ENCODE data around the gene TM4SF18. TPM values are rescaled to one million over a fixed set of nuclear protein-coding genes. Genes with fewer than 3 reads are reported as not detected.

Gene TM4SF18
- total RNA-seq, 2 donors from 2014 or later: not detected

DNA sequence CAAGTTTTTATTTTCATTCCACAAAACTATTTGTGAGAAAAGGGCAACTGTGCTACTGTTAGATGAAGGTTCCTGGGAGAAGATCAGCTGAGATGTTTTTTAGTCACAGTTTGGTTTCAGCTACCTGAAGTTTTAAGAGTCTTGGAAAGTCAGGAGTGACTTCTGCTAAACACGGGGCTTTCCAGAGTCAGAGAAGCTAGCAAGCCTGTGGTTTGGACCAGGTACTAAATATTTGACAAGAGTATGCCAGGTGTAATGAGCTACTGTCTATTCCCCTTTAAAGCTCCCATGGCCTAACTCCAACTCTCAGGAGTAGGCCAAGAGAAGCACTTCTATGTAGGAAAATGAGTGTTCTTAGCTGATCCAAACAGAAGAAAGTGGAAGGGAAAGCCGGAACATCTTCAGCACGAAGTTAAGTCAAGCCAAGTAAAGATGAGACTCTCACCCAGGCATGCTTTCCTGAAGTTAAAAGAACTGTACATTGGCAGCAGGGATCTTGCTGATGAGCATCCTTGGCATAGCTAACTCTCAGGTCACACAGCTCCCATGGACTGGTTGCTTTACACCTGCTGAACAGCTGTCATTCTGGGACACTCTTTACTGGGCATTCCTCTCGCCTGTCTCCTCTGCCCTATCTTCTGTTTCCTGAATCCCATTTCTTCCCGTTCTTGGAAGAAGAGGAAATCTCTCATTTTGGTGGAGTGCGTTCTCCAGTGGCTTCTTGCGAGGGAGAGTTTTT, 22.5 kb downstream of the TM4SF18 start:
- DNase-seq: no peak
- Mint-ChIP-seq H3K4me3 (no peak overlapping the region), H3K27ac (no peak overlapping the region), H3K36me3 (ENCODE audit: insufficient read depth in 2 of 2) (peaks cover 0 to 2% of the 10 kb centered on the region in 2 donors), H3K9me3 (no peaks in the 10 kb centered on the region), H3K4me1 (ENCODE audit: low read depth) (no peaks in the 10 kb centered on the region), H3K27me3 (ENCODE audit: low read depth) (peaks cover 33% of the 10 kb centered on the region)
- no peak for ATAC-seq (replicated peaks in 1 of 2)

DNA sequence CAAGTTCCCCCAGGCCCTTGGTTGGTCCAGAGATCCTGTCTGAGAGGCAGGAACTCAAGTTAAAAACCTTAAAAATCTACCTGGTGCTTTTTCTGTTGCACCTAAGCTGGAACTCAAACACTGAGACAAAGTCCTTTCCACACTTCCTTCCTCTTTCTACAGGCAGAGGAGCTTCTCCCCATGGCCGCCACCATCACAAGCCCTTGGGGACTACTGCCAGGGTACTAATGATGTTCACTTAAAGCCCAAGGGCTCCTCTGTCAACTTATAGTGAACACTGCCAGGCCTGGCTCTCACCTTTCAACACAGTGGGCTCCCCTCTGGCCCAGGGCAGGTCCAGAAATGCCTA, 26.0 kb downstream of the TM4SF18 start:
- peaks cover 44% of the 10 kb centered on the region for H3K27me3 Mint-ChIP-seq (ENCODE audit: low read depth)
- H3K36me3 Mint-ChIP-seq (ENCODE audit: insufficient read depth in 2 of 2): peaks cover 0 to 2% of the 10 kb centered on the region in 2 donors
- H3K27ac Mint-ChIP-seq: no peak overlapping the region
- no peak for ATAC-seq (replicated peaks in 1 of 2)
- no peaks in the 10 kb centered on the region for H3K4me1 Mint-ChIP-seq (ENCODE audit: low read depth)
- DNase-seq: no peak
- no peak overlapping the region for H3K4me3 Mint-ChIP-seq
- H3K9me3 Mint-ChIP-seq: peaks cover 0 to 3% of the 10 kb centered on the region in 2 donors

DNA sequence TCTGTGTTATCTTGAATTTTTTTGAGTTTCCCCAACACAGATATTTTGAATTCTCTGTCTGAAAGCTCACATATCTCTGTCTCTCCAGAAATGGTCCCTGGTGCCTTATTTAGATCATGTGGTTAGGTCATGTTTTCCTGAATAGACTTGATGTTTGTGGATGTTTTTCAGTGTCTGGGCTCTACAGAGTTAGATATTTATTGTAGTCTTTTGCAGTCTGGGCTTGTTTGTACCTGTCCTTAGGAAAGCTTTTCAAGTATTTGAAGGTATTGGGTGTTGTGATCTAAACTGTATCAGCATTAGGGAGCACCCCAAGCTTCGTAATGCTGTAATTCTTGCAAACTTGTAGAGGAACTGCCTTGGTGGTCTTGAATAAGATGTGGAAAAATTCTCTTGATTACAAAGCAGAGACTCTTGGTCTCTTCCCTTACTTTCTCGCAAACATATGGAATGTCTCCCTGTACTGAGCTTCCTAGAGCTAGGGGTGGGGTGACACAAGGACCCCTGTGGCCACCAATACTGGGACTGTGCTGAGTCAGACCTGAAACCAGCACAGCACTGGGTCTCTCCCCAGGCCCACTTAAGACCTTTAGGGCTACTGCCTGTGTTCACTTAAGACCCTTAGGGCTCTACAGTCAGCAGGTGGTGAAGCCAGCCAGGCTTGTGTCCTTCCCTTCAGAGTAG, 26.5 kb downstream of the TM4SF18 start:
- ATAC-seq (replicated peaks in 1 of 2): no peak

GRCh38 chr3:149305376-149305775, 28.1 kb downstream of the TM4SF18 start:
- no peak overlapping the region for H3K4me3 Mint-ChIP-seq

More for the DNA sequence above, 26.5 kb downstream of the TM4SF18 start:
- Mint-ChIP-seq H3K36me3 (ENCODE audit: insufficient read depth in 2 of 2) (peaks cover 0 to 2% of the 10 kb centered on the region in 2 donors), H3K27me3 (ENCODE audit: low read depth) (peaks cover 44% of the 10 kb centered on the region), H3K27ac (no peak overlapping the region), H3K4me3 (no peak overlapping the region), H3K9me3 (peaks cover 0 to 3% of the 10 kb centered on the region in 2 donors), H3K4me1 (ENCODE audit: low read depth) (no peaks in the 10 kb centered on the region)
- DNase-seq: no peak

DNA sequence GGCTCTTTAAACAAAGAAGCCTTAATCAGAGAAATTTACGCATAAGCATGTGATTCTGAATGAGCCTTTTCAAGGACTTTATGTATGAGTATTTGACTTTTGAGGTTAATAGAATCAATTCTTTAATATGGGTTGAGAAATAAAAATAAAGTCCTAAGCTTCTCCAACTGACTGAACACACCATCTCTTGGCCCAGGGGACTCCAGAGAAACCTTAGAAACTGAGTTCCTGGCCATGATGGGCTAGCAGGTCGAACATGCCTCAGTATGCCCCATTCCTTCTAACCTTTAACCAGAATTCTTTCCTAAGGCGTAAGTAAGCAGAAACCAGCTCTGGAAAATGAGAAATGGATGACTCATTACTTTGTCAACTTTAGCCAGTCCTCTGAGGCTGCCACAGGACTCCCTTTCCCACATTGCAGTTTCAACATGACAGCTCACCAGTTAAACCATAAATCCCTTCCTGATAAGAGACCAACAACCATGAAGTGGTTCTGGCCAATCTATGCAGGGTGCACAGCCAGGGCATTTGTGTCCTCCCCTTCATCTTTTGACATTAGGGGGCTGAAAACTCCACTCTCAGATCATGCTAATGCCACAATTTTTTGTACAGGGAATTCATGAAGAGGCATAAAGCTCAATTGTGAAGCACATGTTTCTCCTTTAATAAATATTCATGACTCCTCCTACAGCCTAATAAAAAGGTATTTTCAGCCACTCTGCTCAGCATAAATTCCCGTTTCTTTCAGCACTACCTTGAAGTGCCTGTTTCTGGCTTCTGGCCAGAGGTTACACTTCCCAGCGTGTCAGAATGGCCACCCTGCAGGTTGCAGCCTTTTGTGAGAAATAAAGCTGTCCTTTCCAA, 33.3 kb downstream of the TM4SF18 start:
- no peaks in the 10 kb centered on the region for H3K36me3 Mint-ChIP-seq (ENCODE audit: insufficient read depth in 2 of 2)
- DNase-seq (peak in 1 of 2 donors; percentile 8), ATAC-seq (replicated peaks in 1 of 2) (peak; percentile 45 to 69)
- H3K9me3 Mint-ChIP-seq: peaks cover 0 to 3% of the 10 kb centered on the region in 2 donors
- H3K4me3 Mint-ChIP-seq: no peak overlapping the region
- H3K27ac Mint-ChIP-seq: no peak overlapping the region
- H3K27me3 Mint-ChIP-seq (ENCODE audit: low read depth): peaks cover 54% of the 10 kb centered on the region
- peaks cover 5% of the 10 kb centered on the region for H3K4me1 Mint-ChIP-seq (ENCODE audit: low read depth)

More at GRCh38 chr3:149305376-149305775, 28.1 kb downstream of the TM4SF18 start:
- ATAC-seq (replicated peaks in 1 of 2) (no peak), DNase-seq (no peak)
- Mint-ChIP-seq H3K36me3 (ENCODE audit: insufficient read depth in 2 of 2) (peaks cover 0 to 2% of the 10 kb centered on the region in 2 donors), H3K4me1 (ENCODE audit: low read depth) (peaks cover 3% of the 10 kb centered on the region), H3K27me3 (ENCODE audit: low read depth) (peaks cover 46% of the 10 kb centered on the region), H3K9me3 (peaks cover 0 to 3% of the 10 kb centered on the region in 2 donors), H3K27ac (no peak overlapping the region)

- H3K27me3 Mint-ChIP-seq (ENCODE audit: low read depth): peaks cover 28% of the 10 kb centered on the region
Observed at GRCh38 chr3:149296972-149297371, 36.5 kb downstream of the TM4SF18 start.

GRCh38 chr3:149292666-149293065, 40.8 kb downstream of the TM4SF18 start:
- Mint-ChIP-seq H3K9me3 (no peaks in the 10 kb centered on the region), H3K27me3 (ENCODE audit: low read depth) (peaks cover 19% of the 10 kb centered on the region), H3K4me1 (ENCODE audit: low read depth) (no peaks in the 10 kb centered on the region), H3K4me3 (no peak overlapping the region), H3K27ac (no peak overlapping the region), H3K36me3 (ENCODE audit: insufficient read depth in 2 of 2) (no peaks in the 10 kb centered on the region)
- ATAC-seq (replicated peaks in 1 of 2): no peak
- no peak for DNase-seq

More at GRCh38 chr3:149296972-149297371, 36.5 kb downstream of the TM4SF18 start:
- no peak overlapping the region for H3K27ac Mint-ChIP-seq
- DNase-seq (no peak), ATAC-seq (replicated peaks in 1 of 2) (no peak)
- peaks cover 5% of the 10 kb centered on the region for H3K4me1 Mint-ChIP-seq (ENCODE audit: low read depth)
- no peak overlapping the region for H3K4me3 Mint-ChIP-seq
- H3K9me3 Mint-ChIP-seq: no peaks in the 10 kb centered on the region
- no peaks in the 10 kb centered on the region for H3K36me3 Mint-ChIP-seq (ENCODE audit: insufficient read depth in 2 of 2)

DNA sequence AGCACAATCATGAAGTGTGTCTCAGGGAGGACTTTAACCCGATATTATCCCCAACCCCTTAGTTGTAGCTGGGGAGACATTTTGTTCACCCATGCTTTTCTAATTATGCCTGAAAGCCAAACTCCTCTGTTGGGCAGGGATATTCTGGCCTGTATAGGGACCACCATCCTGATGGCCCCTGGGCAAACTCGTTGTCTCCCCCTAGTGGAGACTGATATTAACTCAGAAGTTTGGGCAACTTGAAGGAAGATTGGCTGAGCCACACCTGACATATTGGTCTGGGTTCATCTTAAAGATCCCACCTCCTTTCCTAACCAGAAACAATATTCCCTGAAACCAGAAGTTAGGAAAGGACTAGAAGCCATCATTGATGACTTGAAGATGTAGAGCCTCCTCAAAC, 42.3 kb downstream of the TM4SF18 start:
- DNase-seq: peak; percentile 6 to 11
- peak; percentile 32 to 43 for ATAC-seq (replicated peaks in 1 of 2)
- no peaks in the 10 kb centered on the region for H3K4me1 Mint-ChIP-seq (ENCODE audit: low read depth)
- no peak overlapping the region for H3K27ac Mint-ChIP-seq
- peaks cover 6% of the 10 kb centered on the region for H3K27me3 Mint-ChIP-seq (ENCODE audit: low read depth)
- no peaks in the 10 kb centered on the region for H3K36me3 Mint-ChIP-seq (ENCODE audit: insufficient read depth in 2 of 2)
- no peaks in the 10 kb centered on the region for H3K9me3 Mint-ChIP-seq
- no peak overlapping the region for H3K4me3 Mint-ChIP-seq

GRCh38 chr3:149288655-149289054, 44.8 kb downstream of the TM4SF18 start:
- DNase-seq (no peak), ATAC-seq (replicated peaks in 1 of 2) (no peak)
- Mint-ChIP-seq H3K4me3 (no peak overlapping the region), H3K4me1 (ENCODE audit: low read depth) (no peaks in the 10 kb centered on the region), H3K36me3 (ENCODE audit: insufficient read depth in 2 of 2) (no peaks in the 10 kb centered on the region), H3K27me3 (ENCODE audit: low read depth) (no peaks in the 10 kb centered on the region), H3K9me3 (no peaks in the 10 kb centered on the region), H3K27ac (no peak overlapping the region)

DNA sequence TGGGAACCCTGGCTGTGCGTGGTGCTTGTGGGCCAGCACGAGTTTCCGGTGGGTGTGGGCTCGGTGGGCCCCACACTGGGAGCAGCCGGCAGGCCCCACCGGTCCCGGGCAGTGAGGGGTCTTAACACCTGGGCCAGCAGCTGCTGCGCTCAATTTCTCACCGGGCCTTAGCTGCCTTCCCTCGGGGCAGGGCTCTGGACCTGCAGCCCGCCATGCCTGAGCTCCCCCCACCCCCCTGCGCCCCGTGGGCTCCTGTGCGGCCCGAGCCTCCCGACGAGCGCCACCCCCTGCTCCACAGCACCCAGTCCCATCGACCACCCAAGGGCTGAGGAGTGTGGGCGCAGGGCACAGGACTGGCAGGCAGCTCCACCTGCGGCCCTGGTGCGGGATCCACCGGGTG, 49.4 kb downstream of the TM4SF18 start:
- no peak for DNase-seq
- H3K27me3 Mint-ChIP-seq (ENCODE audit: low read depth): no peaks in the 10 kb centered on the region
- H3K4me1 Mint-ChIP-seq (ENCODE audit: low read depth): no peaks in the 10 kb centered on the region
- no peaks in the 10 kb centered on the region for H3K36me3 Mint-ChIP-seq (ENCODE audit: insufficient read depth in 2 of 2)
- H3K9me3 Mint-ChIP-seq: no peaks in the 10 kb centered on the region
- ATAC-seq (replicated peaks in 1 of 2): no peak
- H3K27ac Mint-ChIP-seq: no peak overlapping the region
- no peak overlapping the region for H3K4me3 Mint-ChIP-seq

GRCh38 chr3:149283401-149283800, 50.0 kb downstream of the TM4SF18 start:
- Mint-ChIP-seq H3K4me3 (no peak overlapping the region), H3K9me3 (no peaks in the 10 kb centered on the region), H3K4me1 (ENCODE audit: low read depth) (no peaks in the 10 kb centered on the region), H3K36me3 (ENCODE audit: insufficient read depth in 2 of 2) (no peaks in the 10 kb centered on the region), H3K27me3 (ENCODE audit: low read depth) (no peaks in the 10 kb centered on the region), H3K27ac (no peak overlapping the region)
- DNase-seq (no peak), ATAC-seq (replicated peaks in 1 of 2) (no peak)

- ATAC-seq (replicated peaks in 1 of 2) (no peak), DNase-seq (no peak)
- Mint-ChIP-seq H3K4me1 (ENCODE audit: low read depth) (peaks cover under 1% of the 10 kb centered on the region), H3K36me3 (ENCODE audit: insufficient read depth in 2 of 2) (no peaks in the 10 kb centered on the region), H3K27me3 (ENCODE audit: low read depth) (no peaks in the 10 kb centered on the region), H3K27ac (no peak overlapping the region), H3K9me3 (no peaks in the 10 kb centered on the region), H3K4me3 (no peak overlapping the region)
Observed at GRCh38 chr3:149282836-149283235, 50.6 kb downstream of the TM4SF18 start.

DNA sequence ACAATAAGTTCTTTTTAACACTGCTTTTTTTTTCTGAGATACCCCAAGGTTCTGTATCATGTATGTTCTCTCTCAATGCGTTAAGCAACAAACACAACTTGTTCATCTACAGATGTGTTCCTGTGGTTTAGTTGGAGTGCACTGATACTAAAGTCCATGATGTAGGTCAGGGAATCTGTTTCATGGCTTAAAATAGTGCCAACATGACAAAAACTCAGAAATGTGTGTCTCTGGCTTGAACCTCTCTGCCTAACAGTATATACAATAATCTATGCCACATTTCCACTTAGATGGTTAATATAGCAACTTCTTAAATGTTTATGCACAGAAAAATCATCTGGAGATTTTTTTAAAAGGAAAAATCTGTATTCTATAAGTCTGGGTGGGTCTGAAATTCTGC, 51.1 kb downstream of the TM4SF18 start:
- DNase-seq: no peak
- peak overlapping the region; percentile 64 for H3K27ac Mint-ChIP-seq
- H3K9me3 Mint-ChIP-seq: no peaks in the 10 kb centered on the region
- H3K36me3 Mint-ChIP-seq (ENCODE audit: insufficient read depth in 2 of 2): no peaks in the 10 kb centered on the region
- no peaks in the 10 kb centered on the region for H3K27me3 Mint-ChIP-seq (ENCODE audit: low read depth)
- H3K4me1 Mint-ChIP-seq (ENCODE audit: low read depth): peaks cover 5% of the 10 kb centered on the region
- ATAC-seq (replicated peaks in 1 of 2): no peak
- no peak overlapping the region for H3K4me3 Mint-ChIP-seq

Data from activated T-cell treated with anti-CD3 and anti-CD28 coated beads, Interleukin-2, amount 50 U/mL, for 72 hours (primary cell).